ELR (cell line): ENCODE measurements around the gene LGR5.
"Not testable (repeated sequence)": the region's sequence is repeated elsewhere in the genome, so short reads cannot be mapped to it uniquely, and the experiment has no call there.

Experiments used
- DNase-seq: peaks from one replicate; pipeline ENCODE4 v3.0.0-alpha.2; 2015; ENCODE audit warnings: low read depth

The LGR5 gene

GRCh38 chr12:71474791-71475190, 35.2 kb downstream of the LGR5 start:
- DNase-seq = no peak

- no peak for DNase-seq
Observed at GRCh38 chr12:71475280-71475679, 35.7 kb downstream of the LGR5 start.

GRCh38 chr12:71476513-71476912, 36.9 kb downstream of the LGR5 start:
- peak; percentile 73 for DNase-seq

DNA sequence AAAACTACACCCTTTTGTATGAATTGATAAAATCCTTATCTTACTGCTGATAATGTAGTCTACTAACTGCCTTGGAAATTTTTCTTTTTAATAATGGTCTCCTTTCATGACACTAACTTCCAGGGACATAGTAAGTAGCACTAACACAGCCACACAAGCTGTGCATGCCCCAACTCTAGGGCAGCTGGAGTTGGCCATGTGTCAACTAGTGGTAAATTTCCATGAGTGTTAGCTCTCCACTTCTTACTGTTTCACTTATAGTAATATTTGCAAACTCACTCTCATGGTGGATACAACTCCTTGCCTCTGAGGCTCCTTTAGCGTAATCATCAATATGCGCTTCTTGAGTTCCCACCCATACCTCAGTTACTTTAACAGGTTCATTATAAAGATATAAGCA, 38.0 kb downstream of the LGR5 start:
- DNase-seq = no peak

DNA sequence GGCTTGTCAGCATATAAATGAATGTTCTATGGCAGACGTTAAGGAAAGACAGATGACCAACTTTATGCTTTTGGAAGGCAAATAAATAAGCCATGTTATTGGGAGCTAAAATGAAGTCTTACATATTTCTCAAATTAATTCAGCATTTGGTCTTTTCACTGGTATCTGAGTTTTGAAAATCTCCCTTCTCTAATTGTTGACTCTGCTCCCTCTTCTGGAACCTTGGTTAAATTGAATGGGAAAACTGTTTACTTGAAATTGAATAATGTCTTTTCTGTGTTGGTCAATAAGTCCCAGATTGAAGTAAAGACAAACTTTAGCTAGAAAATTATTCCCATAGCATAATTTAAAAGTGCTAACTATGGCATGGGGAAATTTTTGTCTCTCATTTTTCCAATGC, 38.7 kb downstream of the LGR5 start:
- no peak for DNase-seq

DNA sequence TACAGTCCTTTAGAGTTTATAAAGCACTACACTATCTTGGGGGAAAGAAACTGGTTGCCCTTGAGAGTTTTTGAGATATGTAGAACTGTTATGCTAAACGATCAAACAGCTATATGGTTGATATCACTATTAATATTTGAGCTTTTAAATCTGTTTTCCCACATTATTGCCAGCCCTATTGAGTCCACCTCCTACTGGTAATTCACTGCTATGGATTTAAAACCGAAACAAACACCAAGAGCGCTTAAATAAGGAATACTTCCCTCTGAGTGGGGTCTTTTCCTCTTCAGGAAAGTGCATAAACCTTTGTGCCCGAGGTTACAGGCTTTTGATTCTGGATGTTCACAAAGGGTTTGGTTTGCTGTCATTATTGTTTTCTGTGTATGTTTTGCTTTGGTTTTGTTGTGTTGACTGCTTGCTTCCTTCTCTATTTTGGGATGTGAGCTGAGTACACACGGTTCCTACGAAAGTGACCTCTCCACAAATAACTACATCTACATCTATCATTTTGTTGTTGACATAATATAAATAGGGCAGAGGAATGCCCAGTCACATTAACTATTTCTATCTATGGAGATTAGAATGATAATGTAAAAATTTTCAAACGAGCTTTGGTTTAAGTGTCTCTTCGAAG, 44.8 kb downstream of the LGR5 start:
- DNase-seq = no peak

DNA sequence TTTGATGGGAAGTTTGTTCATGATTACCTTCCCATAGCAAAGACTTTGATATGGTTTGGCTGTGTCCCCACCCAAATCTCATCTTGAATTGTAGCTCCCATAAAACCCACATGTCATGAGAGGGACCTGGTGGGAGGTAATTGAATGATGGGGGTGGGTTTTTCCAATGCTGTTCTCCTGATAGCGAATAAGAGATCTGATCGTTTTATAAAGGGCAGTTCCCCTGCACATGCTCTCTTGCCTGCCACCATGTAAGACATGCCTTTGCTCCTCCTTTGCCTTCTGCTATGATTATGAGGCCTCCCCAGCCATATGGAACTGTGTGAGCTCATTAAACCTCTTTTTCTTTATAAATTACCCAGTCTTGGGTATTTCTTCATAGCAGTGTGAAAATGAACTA, 51.2 kb downstream of the LGR5 start:
- DNase-seq = not testable (repeated sequence)

DNA sequence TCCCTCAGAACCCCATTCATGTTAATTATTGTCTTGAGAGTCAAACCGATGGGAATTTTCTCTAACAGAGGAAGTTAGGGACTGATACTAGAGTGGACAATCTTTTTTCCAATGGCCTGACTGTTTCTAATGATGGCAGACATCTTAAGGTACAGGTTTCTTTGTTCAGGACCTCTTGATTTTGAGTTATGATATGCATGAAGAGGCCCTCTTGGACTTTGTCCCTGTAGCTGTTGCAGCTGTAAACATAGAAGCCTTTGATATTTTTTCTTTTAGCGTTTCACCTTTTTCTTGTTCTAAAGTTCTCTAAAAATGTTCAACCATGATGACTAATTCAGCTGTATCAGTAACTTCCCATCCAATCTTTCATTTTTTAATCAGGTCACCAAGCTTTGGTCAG, 53.0 kb downstream of the LGR5 start:
- DNase-seq = no peak

DNA sequence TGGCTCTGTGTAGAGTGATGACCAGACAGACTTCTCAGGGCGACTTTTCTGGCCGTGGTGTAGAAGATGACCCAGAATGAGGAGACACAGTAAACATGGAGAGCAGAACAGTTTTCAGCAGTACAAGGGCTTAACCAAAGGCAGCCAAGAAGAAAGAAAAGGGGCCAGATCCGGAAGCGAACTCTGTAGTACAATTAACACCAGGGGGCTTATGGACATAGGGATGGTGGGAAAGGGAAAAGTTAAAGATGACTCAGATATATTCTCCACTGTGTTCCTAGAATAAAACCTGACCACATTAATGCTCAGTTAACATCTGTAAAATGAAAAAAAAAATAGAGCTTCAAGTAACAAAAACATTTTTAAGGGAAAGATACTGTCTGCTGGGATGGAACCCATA, 60.2 kb downstream of the LGR5 start:
- no peak for DNase-seq

DNA sequence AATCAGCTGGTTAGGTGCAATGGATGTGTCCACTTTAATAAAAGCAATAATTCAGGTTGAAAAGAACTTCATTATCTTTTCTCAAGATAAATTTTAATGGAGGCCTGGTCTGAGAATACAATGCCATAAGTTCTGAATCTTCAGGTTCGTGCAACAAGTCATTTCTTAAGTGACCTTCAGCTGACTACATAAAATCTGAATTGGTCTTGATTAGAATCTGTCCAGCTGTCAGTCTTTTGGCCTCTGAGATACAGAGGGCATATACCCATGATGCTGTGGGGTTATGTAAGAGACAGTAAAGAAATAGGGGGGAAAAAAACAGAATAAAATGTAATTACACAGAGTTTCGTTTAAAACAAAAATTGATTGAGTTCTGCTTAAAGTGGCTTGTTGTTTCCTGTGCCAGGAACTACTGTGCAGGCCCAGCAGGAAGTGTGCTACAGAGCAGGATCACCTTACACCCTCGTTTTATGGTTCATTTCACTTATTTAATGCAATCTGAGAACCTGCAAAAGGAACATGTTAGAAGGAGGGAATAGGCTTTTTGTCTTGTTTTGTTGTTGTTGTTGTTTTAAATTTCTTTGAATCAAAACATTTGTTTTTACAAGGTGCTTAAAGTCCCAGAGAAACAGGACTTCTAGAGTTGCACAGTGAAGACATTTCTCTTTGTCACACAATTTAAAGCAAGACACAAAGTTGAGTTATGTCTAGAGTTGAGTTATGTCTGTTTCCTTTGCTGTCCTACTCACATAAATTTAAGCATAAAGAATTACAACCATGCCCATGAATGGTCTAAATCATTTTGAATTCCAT, 64.2 kb downstream of the LGR5 start:
- no peak for DNase-seq

- no peak for DNase-seq
Observed at GRCh38 chr12:71504476-71504875, 64.9 kb downstream of the LGR5 start.

DNA sequence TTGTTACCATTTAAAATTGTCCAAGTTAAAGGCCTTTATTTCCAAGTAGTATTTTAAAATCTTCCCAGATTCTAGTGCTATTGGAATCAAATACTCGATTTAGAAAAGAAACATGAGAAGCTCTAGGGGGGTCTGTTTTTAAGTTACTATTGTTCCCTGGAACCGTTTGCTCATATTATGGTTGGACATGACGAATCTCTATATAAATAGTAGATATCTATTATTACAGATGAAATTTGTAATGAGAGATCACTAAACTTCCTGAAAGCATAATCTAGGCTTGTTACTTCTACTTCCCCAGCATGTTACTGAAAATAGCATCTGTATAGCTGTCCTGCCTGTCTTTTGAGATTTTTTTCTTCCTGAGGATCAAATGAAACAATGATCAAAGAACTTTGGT, 70.1 kb downstream of the LGR5 start:
- DNase-seq = no peak

- DNase-seq = no peak
Observed at GRCh38 chr12:71517145-71517846, 77.7 kb downstream of the LGR5 start.

- DNase-seq = no peak
Observed at GRCh38 chr12:71521125-71521524, 81.5 kb downstream of the LGR5 start.

DNA sequence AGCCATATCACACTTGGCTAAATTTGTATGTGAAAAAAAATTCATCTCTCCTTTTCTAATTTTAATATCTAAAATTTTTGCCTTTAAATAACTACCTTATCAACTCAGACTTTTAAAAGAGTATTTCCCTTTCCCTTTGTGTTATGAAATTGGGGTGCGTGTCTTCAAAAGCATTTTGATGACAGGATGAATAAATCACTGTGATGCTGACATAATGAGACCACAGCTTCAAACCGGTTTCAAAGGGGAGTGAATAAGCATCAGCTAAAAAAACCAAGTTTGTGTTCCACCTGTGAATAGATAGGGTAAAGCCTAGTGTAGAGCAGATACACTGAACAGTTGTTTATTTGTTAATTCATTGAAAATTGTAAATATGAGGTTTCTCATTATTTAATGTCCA, 85.0 kb downstream of the LGR5 start:
- DNase-seq = no peak

DNA sequence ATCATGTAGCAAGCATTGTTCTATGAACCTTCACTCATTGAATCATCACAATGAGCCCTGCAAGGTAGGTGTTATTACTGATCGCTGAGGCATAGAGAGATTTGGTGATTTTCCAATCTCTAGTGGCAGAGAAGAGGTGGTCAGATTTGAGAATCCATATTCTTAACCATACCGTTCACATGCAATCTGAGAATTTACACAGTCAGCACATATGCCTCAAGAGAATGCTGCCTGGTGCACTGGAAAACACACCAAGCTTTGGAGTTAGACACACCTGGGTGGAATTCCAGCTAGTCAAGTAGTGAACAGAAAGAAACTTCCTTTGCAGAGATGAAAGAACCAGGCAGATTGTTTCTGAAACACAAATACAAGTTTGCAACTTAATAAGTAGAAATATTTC, 94.1 kb downstream of the LGR5 start:
- no peak for DNase-seq

- no peak for DNase-seq
Observed at GRCh38 chr12:71536279-71536938, 96.8 kb downstream of the LGR5 start.

GRCh38 chr12:71536939-71537622, 97.5 kb downstream of the LGR5 start:
- no peak for DNase-seq

- DNase-seq = no peak
Observed at GRCh38 chr12:71538807-71539206, 99.2 kb downstream of the LGR5 start.

- DNase-seq = no peak
Observed at GRCh38 chr12:71541583-71541982, 102.0 kb downstream of the LGR5 start.

- DNase-seq = no peak
Observed at GRCh38 chr12:71546322-71546861, 106.8 kb downstream of the LGR5 start.

DNA sequence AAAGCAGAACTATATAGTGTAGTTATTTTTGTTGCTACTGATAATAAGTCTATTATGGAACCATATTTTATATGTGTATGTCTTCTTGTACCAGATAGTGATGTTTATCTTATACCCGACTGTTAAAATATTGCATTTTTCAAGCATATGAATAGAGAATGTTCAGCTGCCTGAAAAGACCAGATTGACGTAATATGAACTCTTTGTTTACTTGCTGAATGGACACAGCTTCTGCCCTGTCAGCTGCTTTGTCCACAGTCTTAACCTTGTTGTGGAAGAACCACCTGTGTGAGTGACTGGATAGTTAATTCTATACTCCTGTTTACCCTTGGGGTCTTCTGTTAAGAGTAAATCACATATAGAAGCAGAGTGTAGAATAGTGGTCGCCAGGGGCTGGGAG, 109.3 kb downstream of the LGR5 start:
- no peak for DNase-seq
